NT2/D1 (cell line): ENCODE data around the gene PRRT3.
"Not testable (repeated sequence)": the region's sequence is repeated elsewhere in the genome, so short reads cannot be mapped to it uniquely, and the experiment has no call there.

Experiments used
- DNase-seq: peaks from one replicate; pipeline ENCODE4 v3.0.0-alpha.2; 2011; ENCODE audit warnings: low read depth, low spot score
- H3K27me3 ChIP-seq: 2 replicates; pipeline ENCODE4 v1.6.0; 2011; ENCODE audit warnings: mild to moderate bottlenecking; ENCODE audit not compliant: insufficient read length, insufficient read depth
- H3K36me3 ChIP-seq: 2 replicates; pipeline ENCODE4 v1.6.1; 2011; ENCODE audit warnings: mild to moderate bottlenecking, low read length, mixed read lengths; ENCODE audit not compliant: insufficient read depth, insufficient read length
- H3K4me1 ChIP-seq: 2 replicates; pipeline ENCODE4 v1.5.1; 2011; ENCODE audit not compliant: insufficient read depth, insufficient read length
- H3K4me3 ChIP-seq: 2 replicates; pipeline ENCODE4 v1.5.1; 2011; ENCODE audit warnings: low read depth; ENCODE audit not compliant: insufficient read length
- H3K9ac ChIP-seq: 2 replicates; pipeline ENCODE4 v1.6.0; 2011; ENCODE audit warnings: low read depth; ENCODE audit not compliant: insufficient read length
- H3K9me3 ChIP-seq: 2 replicates; pipeline ENCODE4 v1.5.1; 2011; ENCODE audit warnings: mild to moderate bottlenecking, low read length; ENCODE audit not compliant: insufficient read depth
- SUZ12 ChIP-seq: IDR thresholded peaks from 2 replicates; pipeline ENCODE4 v1.6.1; 2011; ENCODE audit not compliant: insufficient read length, insufficient read depth; ENCODE audit errors: extremely low read depth
- YY1 ChIP-seq: IDR thresholded peaks from 2 replicates; pipeline ENCODE4 v1.6.1; 2011; ENCODE audit not compliant: insufficient read length, insufficient read depth
- ZNF274 ChIP-seq: IDR thresholded peaks from 2 replicates; pipeline ENCODE4 v1.6.1; 2011; ENCODE audit warnings: mild to moderate bottlenecking, low read depth, low read length

PRRT3 gene

DNA sequence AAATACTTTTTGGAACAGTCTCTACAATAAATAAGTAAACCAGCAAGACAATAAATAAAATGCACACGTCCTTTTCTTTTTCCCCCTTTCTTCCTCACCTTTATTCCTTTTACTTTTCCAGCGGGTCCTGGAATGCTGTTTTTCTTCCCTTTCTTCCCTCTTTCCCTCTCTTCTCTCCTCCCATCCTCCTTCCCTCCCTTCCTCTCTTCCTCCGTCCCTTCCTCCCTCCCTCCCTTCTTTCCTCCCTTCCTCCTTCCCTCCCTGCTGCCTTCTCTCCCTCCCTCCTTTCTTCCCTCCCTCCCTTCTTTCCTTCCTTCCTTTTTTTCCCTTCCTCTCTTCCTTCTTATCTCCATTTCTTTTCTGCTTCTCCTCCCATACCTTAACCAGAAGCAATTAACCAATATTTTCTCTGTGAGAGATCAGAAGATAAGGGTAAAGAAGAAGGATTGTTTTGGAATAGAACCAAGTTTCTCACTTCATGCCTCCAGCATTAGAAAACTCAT, 52.9 kb downstream of the PRRT3 start:
- peaks cover 13% of the 10 kb centered on the region for H3K36me3 ChIP-seq
- DNase-seq, result no peak
- no peaks in the 10 kb centered on the region for H3K9me3 ChIP-seq
- TF ChIP-seq YY1, result no peak
- peaks cover 11% of the 10 kb centered on the region for H3K4me1 ChIP-seq
- no peak overlapping the region for H3K9ac ChIP-seq
- no peaks in the 10 kb centered on the region for H3K27me3 ChIP-seq
- no peak overlapping the region for H3K4me3 ChIP-seq

DNA sequence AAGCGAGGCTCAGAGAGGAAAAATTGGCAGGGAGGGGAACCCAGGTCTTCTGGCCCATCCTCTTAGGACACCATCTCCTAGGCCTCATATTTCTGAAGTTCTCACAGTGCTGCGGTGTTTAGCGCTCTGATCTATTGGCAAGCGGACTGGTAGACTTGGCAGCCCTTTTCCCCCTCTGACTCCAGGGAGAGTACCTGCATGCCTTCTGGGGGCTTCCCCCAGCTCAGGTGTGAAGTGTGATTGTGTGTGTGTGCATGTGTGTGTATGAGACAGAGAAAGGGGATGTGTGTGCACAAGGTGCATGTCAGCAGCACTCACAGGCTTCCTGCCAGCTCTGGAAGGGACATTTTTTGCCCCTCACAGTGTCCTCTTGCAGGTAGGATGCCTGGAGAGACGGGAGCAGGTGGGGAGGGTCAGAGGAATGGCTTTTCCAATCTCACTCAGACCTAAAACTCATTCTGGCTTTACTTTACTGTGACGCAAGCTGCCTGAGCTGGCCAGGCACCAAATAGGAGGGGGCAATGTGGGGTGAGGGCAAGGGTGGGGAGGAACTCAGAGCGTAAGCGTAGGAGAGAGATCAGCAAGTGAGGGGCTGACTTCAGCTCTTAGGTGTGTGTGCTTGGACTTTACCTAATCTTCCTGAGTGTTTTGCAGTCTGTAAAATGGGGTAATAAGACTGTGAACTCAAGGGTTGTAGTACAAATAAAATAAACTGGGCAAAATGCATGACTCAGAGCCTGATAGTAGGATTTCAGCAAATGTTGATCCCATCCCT, 53.6 kb downstream of the PRRT3 start:
- peaks cover 18% of the 10 kb centered on the region for H3K36me3 ChIP-seq
- no peak overlapping the region for H3K4me3 ChIP-seq
- no peak for TF ChIP-seq ZNF274
- TF ChIP-seq YY1, result no peak
- TF ChIP-seq SUZ12, result no peak
- no peaks in the 10 kb centered on the region for H3K9me3 ChIP-seq
- no peaks in the 10 kb centered on the region for H3K27me3 ChIP-seq
- DNase-seq, result no peak
- no peak overlapping the region for H3K9ac ChIP-seq
- peaks cover 11% of the 10 kb centered on the region for H3K4me1 ChIP-seq

GRCh38 chr3:9897408-9898372, 54.5 kb downstream of the PRRT3 start:
- DNase-seq, result no peak
- TF ChIP-seq ZNF274 (no peak), SUZ12 (no peak), YY1 (no peak)
- H3K4me1 ChIP-seq, result peaks cover 6% of the 10 kb centered on the region

GRCh38 chr3:9896755-9897407, 55.3 kb downstream of the PRRT3 start:
- H3K4me3 ChIP-seq, H3K9me3 ChIP-seq, H3K9ac ChIP-seq, H3K27me3 ChIP-seq, H3K4me1 ChIP-seq, DNase-seq: not testable (repeated sequence)
- peaks cover 36% of the 10 kb centered on the region for H3K36me3 ChIP-seq

More at GRCh38 chr3:9897408-9898372, 54.5 kb downstream of the PRRT3 start:
- Histone ChIP-seq H3K4me3 (no peak overlapping the region), H3K27me3 (no peaks in the 10 kb centered on the region), H3K9ac (no peak overlapping the region), H3K36me3 (peaks cover 27% of the 10 kb centered on the region), H3K9me3 (no peaks in the 10 kb centered on the region)

GRCh38 chr3:9895715-9896114, 56.5 kb downstream of the PRRT3 start:
- DNase-seq, H3K9ac ChIP-seq, H3K4me3 ChIP-seq, H3K9me3 ChIP-seq, H3K4me1 ChIP-seq, H3K27me3 ChIP-seq: not testable (repeated sequence)
- H3K36me3 ChIP-seq, result peaks cover 40% of the 10 kb centered on the region
